Ishikawa (cell line): Measurements from ENCODE around the gene CAT.

ENCODE experiments used
- CEBPB ChIP-seq: IDR thresholded peaks from 2 replicates; pipeline ENCODE4 v1.6.1; 2012
- CREB1 ChIP-seq: IDR thresholded peaks from 2 replicates; pipeline ENCODE4 v1.6.1; 2012; ENCODE audit warnings: low read depth
- EGR1 ChIP-seq: IDR thresholded peaks from 2 replicates; pipeline ENCODE4 v1.6.1; 2012
- EP300 ChIP-seq: IDR thresholded peaks from 2 replicates; pipeline ENCODE4 v1.6.1; 2012; ENCODE audit warnings: borderline replicate concordance
- FOXM1 ChIP-seq: IDR thresholded peaks from 2 replicates; pipeline ENCODE4 v1.6.1; 2012; ENCODE audit warnings: low read depth, borderline replicate concordance
- MAX ChIP-seq: IDR thresholded peaks from 2 replicates; pipeline ENCODE4 v1.6.1; 2012
- NFIC ChIP-seq: IDR thresholded peaks from 2 replicates; pipeline ENCODE4 v1.6.1; 2012
- RAD21 ChIP-seq: IDR thresholded peaks from 2 replicates; pipeline ENCODE4 v1.6.1; 2012; ENCODE audit warnings: low read depth
- REST ChIP-seq: IDR thresholded peaks from 2 replicates; pipeline ENCODE4 v1.6.1; 2012; ENCODE audit warnings: low read depth, mild to moderate bottlenecking
- TAF1 ChIP-seq: IDR thresholded peaks from 2 replicates; pipeline ENCODE4 v1.6.1; 2012; ENCODE audit warnings: low read depth, mild to moderate bottlenecking
- TCF12 ChIP-seq: IDR thresholded peaks from 2 replicates; pipeline ENCODE4 v1.6.1; 2012; ENCODE audit warnings: low read depth
- TEAD4 ChIP-seq: IDR thresholded peaks from 2 replicates; pipeline ENCODE4 v1.6.1; 2012
- USF1 ChIP-seq: IDR thresholded peaks from 2 replicates; pipeline ENCODE4 v1.6.1; 2012
- YY1 ChIP-seq: IDR thresholded peaks from 2 replicates; pipeline ENCODE4 v1.6.1; 2012; ENCODE audit warnings: low read depth
- ZBTB7A ChIP-seq: IDR thresholded peaks from 2 replicates; pipeline ENCODE4 v1.6.1; 2012; ENCODE audit warnings: low read depth

Gene CAT

GRCh38 chr11:34397120-34397519, 41.6 kb upstream of the CAT start:
- TF ChIP-seq USF1 (no peak), CEBPB (no peak), TEAD4 (no peak), RAD21 (no peak), CREB1 (no peak), NFIC (no peak), YY1 (no peak), REST (no peak), FOXM1 (no peak), EP300 (no peak), MAX (no peak), EGR1 (no peak), ZBTB7A (no peak)

- TF ChIP-seq TAF1 = no peak
- TF ChIP-seq EP300 = no peak
- TF ChIP-seq CEBPB = no peak
- no peak for TF ChIP-seq TEAD4
- TF ChIP-seq USF1 = no peak
- no peak for TF ChIP-seq RAD21
- TF ChIP-seq REST = no peak
- no peak for TF ChIP-seq CREB1
- TF ChIP-seq YY1 = no peak
- no peak for TF ChIP-seq MAX
- TF ChIP-seq NFIC = no peak
- TF ChIP-seq TCF12 = no peak
- no peak for TF ChIP-seq FOXM1
- TF ChIP-seq ZBTB7A = no peak
- no peak for TF ChIP-seq EGR1
These were observed 40.9 kb upstream of the CAT start for GRCh38 chr11:34397811-34398210.

- TF ChIP-seq EGR1 (no peak), FOXM1 (no peak), MAX (no peak), ZBTB7A (no peak), NFIC (no peak), USF1 (no peak), REST (no peak), CREB1 (no peak), TAF1 (no peak), YY1 (no peak)
These were observed 35.3 kb upstream of the CAT start for GRCh38 chr11:34403431-34403830.

GRCh38 chr11:34404280-34404679, 34.5 kb upstream of the CAT start:
- TF ChIP-seq FOXM1 (no peak), NFIC (no peak), RAD21 (no peak), USF1 (no peak), CREB1 (no peak), TCF12 (no peak), EP300 (no peak)
